ENCODE data around the gene METRNL. TPM values are rescaled to one million over a fixed set of nuclear protein-coding genes. Genes with fewer than 3 reads are reported as not detected.

METRNL gene
- total RNA-seq, 1 experiment from 2014 or later: 44.6 TPM

GRCh38 chr17:83057793-83058265 is 21.6 kb upstream of the METRNL start:
- POLR2A ChIA-PET (ENCODE audit: unreplicated experiment): no interaction called here
- H3K9me2 ChIP-seq (ENCODE audit: insufficient read depth): no peaks in the 10 kb centered on the region

DNA sequence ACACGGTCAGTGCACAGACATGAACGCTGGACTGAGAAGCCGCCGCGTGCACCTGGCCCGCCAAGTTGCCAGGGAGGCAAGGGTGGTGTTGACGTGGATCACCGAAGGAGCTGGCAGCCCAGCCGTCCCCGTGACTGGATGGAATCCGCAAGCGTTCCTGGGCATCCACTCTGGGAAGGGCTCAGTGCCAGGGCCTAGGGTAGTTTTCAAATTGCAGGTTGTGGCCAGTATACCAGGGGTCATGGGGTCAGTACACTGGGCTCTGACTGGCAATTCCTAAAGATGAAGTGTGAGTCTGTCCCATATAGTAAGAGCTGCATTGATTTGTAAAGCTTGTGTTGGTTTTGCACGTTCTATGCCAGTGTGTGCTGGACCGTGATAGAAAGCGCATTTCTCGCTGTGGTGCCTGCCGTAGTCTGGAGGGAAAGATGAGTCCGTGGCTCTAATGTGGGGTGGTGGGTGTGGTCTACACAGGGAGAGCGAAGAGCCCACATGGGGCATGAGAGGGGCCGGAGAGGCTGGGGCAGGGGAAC is 21.1 kb upstream of the METRNL start:
- H3K4me2 ChIP-seq: no peak overlapping the region
- intact Hi-C loops (cut with micrococcal nuclease; ENCODE audit: unreplicated experiment): no loop called here
- H3K27me3 ChIP-seq (ENCODE audit: insufficient read depth, low read depth): no peaks in the 10 kb centered on the region
- H3K4me3 ChIP-seq: no peak overlapping the region
- H3K9me2 ChIP-seq (ENCODE audit: insufficient read depth): no peaks in the 10 kb centered on the region
- TF ChIP-seq EZH2 (IDR thresholded peaks at IDR 0.05; ENCODE audit: low read depth) (no peak), CTCF (conservative IDR thresholded peaks at IDR 0.05) (no peak)
- H4K20me1 ChIP-seq (ENCODE audit: insufficient read depth): no peaks in the 10 kb centered on the region
- no peak overlapping the region for H3K27ac ChIP-seq
- no peaks in the 10 kb centered on the region for H3K79me2 ChIP-seq (ENCODE audit: low read depth)
- POLR2A ChIA-PET (ENCODE audit: unreplicated experiment): no interaction called here
- BruUV-seq (replicated peaks): no TSS peak
- H3K9me3 ChIP-seq (ENCODE audit: insufficient read depth, low read depth): no peaks in the 10 kb centered on the region
- no peak overlapping the region for H2AFZ ChIP-seq
- H3F3A ChIP-seq (ENCODE audit: insufficient read depth, low read depth): no peaks in the 10 kb centered on the region
- peaks cover 10% of the 10 kb centered on the region for H3K4me1 ChIP-seq (replicated peaks; ENCODE audit: insufficient read depth)
- no peak for DNase-seq
- no peaks in the 10 kb centered on the region for H3K36me3 ChIP-seq (ENCODE audit: low read depth)
- CTCF ChIA-PET: interaction anchor here (0.6 kb wide), 1 partner anchor 774 kb away, joined by 9 read pairs; no protein-coding TSS in a partner anchor

More at GRCh38 chr17:83057793-83058265, 21.6 kb upstream of the METRNL start:
- H3F3A ChIP-seq (ENCODE audit: insufficient read depth, low read depth): no peaks in the 10 kb centered on the region
- H3K4me3 ChIP-seq: no peak overlapping the region
- intact Hi-C loops (cut with micrococcal nuclease; ENCODE audit: unreplicated experiment): no loop called here
- CTCF ChIA-PET: no interaction called here
- TF ChIP-seq CTCF (conservative IDR thresholded peaks at IDR 0.05) (no peak), EZH2 (IDR thresholded peaks at IDR 0.05; ENCODE audit: low read depth) (no peak)
- peaks cover 10% of the 10 kb centered on the region for H3K4me1 ChIP-seq (replicated peaks; ENCODE audit: insufficient read depth)
- H2AFZ ChIP-seq: no peak overlapping the region
- H4K20me1 ChIP-seq (ENCODE audit: insufficient read depth): no peaks in the 10 kb centered on the region
- no peak overlapping the region for H3K27ac ChIP-seq
- H3K27me3 ChIP-seq (ENCODE audit: insufficient read depth, low read depth): no peaks in the 10 kb centered on the region
- H3K79me2 ChIP-seq (ENCODE audit: low read depth): no peaks in the 10 kb centered on the region
- no peaks in the 10 kb centered on the region for H3K36me3 ChIP-seq (ENCODE audit: low read depth)
- H3K9me3 ChIP-seq (ENCODE audit: insufficient read depth, low read depth): no peaks in the 10 kb centered on the region
- DNase-seq: no peak
- no TSS peak for BruUV-seq (replicated peaks)
- no peak overlapping the region for H3K4me2 ChIP-seq

- Histone ChIP-seq H3K27me3 (ENCODE audit: insufficient read depth, low read depth) (no peaks in the 10 kb centered on the region), H3K4me2 (no peak overlapping the region), H3K36me3 (ENCODE audit: low read depth) (no peaks in the 10 kb centered on the region), H4K20me1 (ENCODE audit: insufficient read depth) (no peaks in the 10 kb centered on the region), H2AFZ (no peak overlapping the region), H3K79me2 (ENCODE audit: low read depth) (no peaks in the 10 kb centered on the region), H3K9me3 (ENCODE audit: insufficient read depth, low read depth) (no peaks in the 10 kb centered on the region), H3F3A (ENCODE audit: insufficient read depth, low read depth) (no peaks in the 10 kb centered on the region), H3K9me2 (ENCODE audit: insufficient read depth) (no peaks in the 10 kb centered on the region), H3K27ac (no peak overlapping the region), H3K4me1 (replicated peaks; ENCODE audit: insufficient read depth) (peaks cover 10% of the 10 kb centered on the region), H3K4me3 (no peak overlapping the region)
- ChIA-PET POLR2A (ENCODE audit: unreplicated experiment) (no interaction called here), CTCF (no interaction called here)
- TF ChIP-seq CTCF (conservative IDR thresholded peaks at IDR 0.05) (no peak), EZH2 (IDR thresholded peaks at IDR 0.05; ENCODE audit: low read depth) (no peak)
- no peak for DNase-seq
- intact Hi-C loops (cut with micrococcal nuclease; ENCODE audit: unreplicated experiment): no loop called here
- BruUV-seq (replicated peaks): no TSS peak
Measured at GRCh38 chr17:83061586-83061985, 17.8 kb upstream of the METRNL start.

Measured in PC-9 (cell line).